DMS153 treated with DMSO at 0.1 percent for 48 hours (cell line): ENCODE data around the gene PSEN1.
"Not testable (repeated sequence)": the region's sequence is repeated elsewhere in the genome, so short reads cannot be mapped to it uniquely, and the experiment has no call there.

Source experiments
- DNase-seq: peaks from one replicate; lab custom pipeline; 2025; ENCODE audit not compliant: unreplicated experiment; lab: John Stamatoyannopoulos, UW

Gene PSEN1

DNA sequence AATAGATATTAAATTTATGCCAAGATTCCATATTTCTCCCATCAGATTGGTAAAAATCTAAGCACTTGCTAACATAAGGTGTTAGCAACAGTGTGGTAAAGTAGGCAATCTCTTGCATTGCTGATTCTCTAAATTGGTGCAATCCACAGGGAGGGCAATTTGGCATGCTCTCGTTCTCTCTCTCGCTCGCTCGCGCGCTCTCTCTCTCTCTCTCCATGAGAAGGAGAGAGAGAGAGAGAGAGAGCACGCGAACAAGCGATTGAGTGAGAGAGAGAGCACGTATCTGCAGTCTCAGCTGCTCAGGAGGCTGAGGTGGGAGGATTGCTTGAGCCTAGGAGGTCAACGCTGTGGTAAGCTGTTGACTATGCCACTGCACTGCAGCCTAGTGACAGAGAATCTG is 25.9 kb downstream of the PSEN1 start:
- DNase-seq, result no peak

DNA sequence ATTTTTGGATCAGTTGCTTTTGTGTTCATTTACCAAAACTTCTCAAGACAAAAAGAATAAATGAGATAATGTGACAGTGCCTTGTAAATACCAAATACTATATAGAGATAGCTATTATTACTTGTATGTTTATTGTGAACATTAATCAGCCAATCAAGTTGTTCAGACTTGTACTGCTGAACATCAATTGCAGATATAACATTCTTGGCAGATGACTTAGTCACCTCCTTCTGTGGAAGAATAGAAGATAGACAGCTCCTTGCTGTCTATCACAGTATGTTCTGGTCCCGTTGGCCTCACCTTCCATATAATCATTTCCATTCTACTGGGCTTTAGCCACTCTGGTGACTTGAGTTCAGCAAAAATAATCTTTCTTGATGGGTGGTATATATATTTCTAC is 30.1 kb downstream of the PSEN1 start:
- no peak for DNase-seq

DNA sequence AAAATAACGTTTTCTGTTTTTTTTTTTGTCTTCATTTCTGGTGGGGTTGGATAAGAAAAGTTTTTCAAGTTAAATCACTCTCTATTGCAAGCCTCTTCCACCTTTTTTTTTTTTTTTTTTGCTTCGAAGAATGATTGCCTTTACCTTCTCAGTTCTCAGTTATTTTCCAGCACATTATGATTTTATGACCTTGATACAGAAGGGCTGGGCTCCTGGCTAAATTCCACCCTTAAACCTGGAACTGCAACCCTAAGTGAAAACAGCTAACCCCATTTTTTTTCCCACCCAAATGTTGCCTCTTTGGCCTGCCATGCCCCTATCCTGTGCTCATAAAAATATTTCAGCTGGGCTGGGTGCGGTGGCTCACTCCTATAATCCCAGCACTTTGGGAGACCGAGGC is 31.4 kb downstream of the PSEN1 start:
- DNase-seq, result no peak

DNA sequence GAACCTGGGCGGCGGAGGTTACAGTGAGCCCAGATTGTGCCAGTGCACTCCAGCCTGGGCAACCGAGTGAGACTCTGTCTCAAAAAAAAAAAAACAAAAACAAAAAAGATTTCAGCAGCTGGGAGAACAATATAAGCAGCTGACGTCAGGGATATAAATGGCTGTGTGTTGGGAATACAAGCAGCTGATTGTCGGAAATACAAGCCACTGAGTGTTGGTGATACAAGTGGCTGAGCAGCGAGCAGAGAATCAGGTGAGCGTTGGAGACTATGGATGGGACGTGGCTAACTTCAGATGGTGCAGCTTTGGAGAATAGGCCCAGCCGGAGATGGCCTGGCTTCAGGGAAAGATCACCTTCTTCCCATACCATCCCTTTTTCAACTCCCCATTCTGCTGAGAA is 32.0 kb downstream of the PSEN1 start:
- DNase-seq, result no peak

DNA sequence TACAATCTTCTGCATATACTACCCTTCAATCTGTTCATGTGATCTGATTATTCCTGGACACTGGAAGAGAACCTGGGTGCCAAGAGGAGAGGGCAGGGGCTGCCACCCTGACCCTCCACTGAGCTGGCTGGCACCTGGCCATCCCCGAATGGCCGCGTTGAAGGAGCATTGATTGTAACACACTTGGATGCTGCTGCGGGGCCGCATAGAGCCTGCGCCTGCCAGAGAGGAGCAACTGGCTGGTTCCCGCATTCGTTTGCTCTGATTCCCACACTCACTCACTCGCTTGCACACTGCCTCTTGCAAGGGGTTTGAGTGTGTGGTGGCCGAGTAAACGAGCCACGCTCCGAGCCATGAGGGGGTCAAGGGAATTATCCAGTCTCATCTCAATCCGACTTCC is 32.4 kb downstream of the PSEN1 start:
- DNase-seq, result no peak

DNA sequence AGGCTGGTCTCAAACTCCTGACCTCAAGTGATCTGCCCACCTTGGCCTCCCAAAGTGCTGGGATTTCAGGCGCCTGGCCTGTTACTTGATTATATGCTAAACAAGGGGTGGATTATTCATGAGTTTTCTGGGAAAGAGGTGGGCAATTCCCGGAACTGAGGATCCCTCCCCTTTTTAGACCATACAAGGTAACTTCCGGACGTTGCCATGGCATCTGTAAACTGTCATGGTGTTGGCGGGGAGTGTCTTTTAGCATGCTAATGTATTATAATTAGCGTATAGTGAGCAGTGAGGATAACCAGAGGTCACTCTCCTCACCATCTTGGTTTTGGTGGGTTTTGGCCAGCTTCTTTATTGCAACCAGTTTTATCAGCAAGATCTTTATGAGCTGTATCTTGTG is 33.5 kb downstream of the PSEN1 start:
- DNase-seq, result not testable (repeated sequence)

DNA sequence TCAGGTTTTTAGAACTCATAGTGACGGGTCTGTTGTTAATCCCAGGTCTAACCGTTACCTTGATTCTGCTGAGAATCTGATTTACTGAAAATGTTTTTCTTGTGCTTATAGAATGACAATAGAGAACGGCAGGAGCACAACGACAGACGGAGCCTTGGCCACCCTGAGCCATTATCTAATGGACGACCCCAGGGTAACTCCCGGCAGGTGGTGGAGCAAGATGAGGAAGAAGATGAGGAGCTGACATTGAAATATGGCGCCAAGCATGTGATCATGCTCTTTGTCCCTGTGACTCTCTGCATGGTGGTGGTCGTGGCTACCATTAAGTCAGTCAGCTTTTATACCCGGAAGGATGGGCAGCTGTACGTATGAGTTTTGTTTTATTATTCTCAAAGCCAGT is 34.4 kb downstream of the PSEN1 start:
- no peak for DNase-seq

DNA sequence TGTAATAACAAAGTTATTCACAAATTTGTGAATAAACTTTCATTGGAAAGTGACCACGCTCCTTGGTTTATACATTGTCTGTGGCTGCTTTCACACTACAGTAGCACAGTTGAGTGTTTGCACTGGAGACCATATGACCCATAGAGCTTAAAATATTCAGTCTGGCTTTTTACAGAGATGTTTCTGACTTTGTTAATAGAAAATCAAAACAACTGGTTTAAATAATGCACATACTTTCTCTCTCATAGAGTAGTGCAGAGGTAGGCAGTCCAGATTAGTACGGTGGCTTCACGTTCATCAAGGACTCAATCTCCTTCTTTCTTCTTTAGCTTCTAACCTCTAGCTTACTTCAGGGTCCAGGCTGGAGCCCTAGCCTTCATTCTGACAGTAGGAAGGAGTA is 36.2 kb downstream of the PSEN1 start:
- no peak for DNase-seq

DNA sequence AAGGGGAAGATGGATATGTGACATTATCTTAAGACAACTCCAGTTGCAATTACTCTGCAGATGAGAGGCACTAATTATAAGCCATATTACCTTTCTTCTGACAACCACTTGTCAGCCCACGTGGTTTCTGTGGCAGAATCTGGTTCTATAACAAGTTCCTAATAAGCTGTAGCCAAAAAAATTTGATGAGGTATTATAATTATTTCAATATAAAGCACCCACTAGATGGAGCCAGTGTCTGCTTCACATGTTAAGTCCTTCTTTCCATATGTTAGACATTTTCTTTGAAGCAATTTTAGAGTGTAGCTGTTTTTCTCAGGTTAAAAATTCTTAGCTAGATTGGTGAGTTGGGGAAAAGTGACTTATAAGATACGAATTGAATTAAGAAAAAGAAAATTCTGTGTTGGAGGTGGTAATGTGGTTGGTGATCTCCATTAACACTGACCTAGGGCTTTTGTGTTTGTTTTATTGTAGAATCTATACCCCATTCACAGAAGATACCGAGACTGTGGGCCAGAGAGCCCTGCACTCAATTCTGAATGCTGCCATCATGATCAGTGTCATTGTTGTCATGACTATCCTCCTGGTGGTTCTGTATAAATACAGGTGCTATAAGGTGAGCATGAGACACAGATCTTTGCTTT is 36.9 kb downstream of the PSEN1 start:
- DNase-seq, result peak; percentile 4

DNA sequence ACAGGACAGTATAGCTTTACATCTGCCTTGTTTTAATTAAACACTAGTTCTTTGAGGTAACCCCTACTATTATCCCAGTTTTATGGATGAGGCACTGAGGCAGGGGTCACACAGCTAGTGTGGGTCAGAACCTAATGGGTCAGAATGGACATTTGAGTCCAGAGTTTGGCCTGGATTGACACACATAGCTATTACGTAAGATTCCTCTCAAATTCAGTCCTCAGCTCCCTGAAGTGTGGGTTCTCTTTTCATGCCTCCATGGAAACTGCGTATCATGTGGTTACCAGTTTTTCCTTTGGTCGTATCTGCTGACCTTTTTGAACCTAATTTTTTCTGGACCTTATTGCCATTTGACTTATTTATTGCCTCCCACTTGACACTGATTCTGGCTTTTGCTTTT is 40.4 kb downstream of the PSEN1 start:
- no peak for DNase-seq

DNA sequence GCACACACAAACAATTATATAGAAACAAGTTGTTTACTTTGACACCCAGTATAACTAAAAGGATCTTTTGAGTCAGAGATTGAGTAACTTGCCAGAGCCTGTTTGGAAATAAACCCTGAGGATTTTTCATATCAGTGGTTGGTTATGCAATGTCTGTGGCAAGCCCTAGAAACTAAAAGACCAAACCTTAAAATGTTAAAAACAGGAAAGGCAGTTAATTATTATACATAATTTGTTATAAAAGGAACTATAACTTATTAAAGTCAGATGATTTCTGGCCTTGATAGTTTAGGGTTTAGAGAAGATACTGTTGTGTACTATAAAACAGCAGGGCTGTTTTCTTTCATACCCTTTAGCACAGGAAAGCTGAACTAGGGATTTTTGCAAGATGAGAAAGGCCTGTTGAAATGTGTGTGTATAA is 44.1 kb downstream of the PSEN1 start:
- no peak for DNase-seq

DNA sequence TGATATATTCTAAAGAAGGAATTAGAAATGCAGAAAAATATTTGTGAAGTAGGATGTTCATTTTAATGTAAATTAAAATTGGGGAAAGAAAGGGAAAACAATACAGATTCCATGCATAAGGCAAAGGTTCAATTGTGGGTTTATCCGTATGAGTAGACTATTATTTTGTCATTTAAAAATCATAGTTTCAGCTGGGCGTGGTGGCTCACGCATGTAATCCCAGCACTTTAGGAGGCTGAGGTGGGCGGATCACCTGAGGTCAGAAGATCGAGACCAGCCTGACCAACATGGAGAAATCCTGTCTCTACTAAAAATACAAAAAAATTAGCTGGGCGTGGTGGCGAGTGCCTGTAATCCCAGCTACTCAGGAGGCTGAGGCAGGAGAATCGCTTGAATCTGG is 44.7 kb downstream of the PSEN1 start:
- DNase-seq, result not testable (repeated sequence)

DNA sequence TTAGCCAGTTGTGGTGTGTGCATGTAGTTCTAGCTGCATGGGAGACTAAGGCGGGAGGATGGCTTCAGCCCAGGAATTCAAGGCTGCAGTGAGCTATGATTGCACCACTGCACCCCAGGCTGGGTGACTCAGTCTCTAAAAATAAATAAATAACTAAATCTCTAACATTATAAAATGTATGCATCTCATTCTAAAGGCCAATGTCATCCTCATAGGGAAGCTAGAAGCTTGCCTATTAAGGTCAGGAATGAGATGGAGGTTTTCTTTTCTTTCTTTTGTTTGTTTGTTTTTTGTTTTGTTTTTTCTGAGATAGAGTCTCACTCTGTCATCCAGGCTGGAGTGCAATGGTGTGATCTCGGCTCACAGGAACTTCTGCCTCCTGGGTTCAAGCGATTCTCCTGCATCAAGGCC is 52.2 kb downstream of the PSEN1 start:
- no peak for DNase-seq

DNA sequence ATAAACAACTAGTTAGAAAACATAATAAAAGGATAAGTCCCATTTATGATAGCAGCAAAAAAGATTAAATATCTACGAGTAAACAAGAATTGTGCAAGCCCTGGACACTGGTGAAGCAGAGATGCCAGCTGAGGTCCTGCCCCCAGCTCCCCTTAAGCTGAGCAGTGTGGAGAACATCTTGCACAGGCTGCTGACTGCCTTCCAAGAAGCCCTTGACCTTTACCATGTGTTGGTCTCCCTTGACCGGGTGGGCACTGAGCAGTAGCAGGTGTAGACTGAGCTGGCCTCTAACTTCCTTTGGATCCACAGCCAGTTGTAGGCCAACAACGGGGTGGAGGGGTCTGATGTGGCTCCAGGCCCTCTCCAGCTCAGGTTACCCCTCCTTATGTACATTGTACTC is 53.3 kb downstream of the PSEN1 start:
- DNase-seq, result no peak

DNA sequence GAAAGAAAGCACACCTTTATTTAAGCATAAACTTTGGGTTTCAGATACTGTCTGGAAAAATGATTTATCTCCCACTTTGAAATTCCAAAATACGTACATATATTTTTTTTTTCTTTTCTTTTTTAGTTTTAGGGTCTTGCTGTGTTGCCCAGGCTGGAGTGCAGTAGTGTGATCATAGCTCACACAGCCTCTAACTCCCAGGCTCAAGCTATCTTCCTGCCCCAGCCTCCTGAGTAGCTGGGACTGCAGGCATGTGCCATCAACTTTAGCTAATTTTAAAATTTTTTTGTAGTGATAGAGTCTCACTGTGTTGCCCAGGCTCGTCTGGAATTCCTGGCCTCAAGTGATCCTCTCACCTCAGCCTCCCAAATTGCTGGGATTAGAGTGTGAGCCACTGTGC is 55.1 kb downstream of the PSEN1 start:
- no peak for DNase-seq

DNA sequence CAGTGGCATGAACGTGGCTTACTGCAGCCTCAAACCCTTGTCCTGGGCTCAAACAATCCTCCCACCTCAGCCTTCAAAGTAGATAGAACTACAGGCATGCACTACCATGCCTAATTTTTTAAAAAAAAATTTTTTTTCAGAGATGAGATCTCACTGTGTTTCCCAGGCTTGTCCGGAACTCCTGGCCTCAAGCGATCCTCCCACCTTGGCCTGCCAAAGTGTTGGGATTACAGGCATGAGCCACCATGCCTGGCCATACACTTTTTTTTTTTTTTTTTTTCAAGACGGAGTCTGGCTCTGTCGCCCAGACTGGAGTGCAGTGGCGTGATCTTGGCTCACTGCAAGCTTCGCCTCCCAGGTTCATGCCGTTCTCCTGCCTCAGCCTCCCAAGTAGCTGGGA is 58.0 kb downstream of the PSEN1 start:
- not testable (repeated sequence) for DNase-seq

DNA sequence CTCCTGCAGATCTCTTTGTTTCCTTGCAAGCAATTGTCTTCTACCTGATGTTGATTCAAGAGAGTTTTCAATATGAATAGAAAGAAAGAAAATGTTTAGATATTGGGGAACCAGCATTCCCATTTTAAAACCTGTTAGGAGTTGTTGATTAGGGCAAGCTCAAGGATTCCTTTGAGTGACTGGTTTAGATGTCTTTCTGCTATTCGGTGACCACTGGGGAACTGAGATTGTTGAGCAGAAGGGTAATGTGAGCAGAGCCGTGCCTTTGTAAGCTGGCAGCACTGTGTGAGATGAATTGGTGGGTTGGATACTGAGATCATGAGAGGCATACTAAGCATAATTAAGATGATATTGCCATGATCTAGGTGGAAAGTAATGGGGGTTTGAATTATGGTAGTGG is 61.9 kb downstream of the PSEN1 start:
- no peak for DNase-seq

DNA sequence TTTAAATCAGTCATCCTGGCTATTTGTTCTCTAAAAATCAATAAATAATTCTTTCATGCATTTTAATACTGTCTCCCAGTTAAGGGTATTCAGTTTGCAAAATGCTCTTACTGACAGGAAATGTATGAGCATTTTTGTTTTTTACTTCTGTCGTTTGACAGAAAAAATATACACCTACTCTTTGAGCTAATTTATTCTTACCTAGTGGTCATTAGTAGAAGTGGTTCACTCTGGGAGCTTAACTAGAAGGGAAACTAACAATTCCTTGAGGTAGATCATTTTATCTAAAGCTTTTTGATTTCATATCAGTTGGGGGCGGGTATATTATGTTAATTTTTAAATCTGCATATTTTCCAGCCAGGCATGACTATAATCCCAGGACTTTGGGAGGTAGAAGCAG is 67.2 kb downstream of the PSEN1 start:
- no peak for DNase-seq

DNA sequence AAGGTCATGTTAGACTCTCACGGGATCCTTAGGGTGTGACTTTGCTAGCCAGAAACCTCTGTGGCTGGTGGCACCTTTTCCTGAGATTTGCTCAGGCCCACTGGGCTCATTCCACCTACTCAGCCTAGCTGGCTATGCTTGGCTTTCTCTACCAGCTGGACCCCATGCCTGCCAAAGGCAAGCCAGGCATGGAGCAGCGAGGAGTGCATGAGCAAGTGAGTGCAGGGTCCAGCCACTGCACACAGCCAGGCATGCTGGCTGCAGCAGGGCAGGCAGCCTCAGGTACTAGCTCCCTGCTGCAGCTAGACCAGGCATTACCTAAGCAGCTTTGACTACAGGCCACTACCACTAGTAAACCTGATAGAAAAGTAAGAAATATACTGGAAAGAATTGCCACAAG is 71.3 kb downstream of the PSEN1 start:
- DNase-seq, result no peak

DNA sequence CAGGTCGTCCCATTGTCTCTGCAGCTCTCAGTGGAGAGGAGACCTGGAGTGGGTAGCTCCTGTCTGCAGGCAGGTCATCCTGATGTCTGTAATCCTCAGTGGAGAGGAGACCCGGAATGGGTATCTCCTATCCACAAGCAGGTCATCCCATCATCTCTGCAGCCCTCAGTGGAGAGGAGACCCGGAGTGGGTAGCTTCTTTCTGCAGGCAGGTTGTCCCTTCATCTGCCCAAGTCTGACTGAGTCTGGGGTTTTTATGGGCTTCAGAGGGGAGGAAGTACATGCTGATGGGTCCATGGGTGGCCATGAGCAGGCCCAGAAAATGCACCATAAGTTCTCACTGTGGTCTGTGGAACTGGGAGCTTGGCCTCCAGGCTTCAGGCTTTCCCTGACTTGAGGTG is 72.1 kb downstream of the PSEN1 start:
- no peak for DNase-seq

DNA sequence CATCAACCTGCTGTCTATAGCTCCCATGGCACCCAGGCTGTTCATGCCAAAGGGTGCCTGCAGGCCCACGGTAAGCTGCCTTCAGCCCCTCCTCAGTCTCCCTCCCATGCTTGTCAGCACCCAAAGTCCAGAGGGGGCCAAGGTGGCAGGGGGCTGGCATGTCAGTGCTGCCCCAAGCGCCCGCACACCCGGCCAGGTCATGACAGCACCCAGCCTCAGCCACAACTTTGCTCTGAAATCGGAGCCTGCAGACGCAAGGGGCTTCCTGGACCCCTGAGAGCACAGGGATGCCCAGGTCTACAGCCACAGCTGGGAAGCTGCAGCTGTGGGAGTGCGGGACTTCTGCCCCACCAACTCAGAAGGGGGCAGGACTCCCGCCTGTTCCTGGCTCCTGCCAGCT is 72.5 kb downstream of the PSEN1 start:
- no peak for DNase-seq

DNA sequence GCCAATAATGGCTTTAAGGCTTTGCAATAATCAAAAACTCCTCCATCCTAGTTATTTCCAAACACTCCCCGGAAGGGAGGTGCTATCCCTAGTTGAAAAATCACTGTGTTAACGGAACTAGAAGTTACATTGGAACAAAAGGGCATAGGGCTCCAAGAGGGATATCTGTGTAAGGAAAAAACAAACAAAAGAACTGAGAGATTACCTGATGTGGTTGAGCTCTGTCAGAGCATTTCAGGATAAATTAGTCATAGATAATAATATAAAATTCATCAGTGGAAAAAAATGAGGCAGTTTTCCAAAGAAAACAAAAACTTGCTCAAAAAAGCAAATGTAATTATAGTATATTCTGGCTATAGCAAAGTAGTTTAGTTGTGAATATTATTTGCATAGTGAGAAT is 73.6 kb downstream of the PSEN1 start:
- DNase-seq, result no peak

DNA sequence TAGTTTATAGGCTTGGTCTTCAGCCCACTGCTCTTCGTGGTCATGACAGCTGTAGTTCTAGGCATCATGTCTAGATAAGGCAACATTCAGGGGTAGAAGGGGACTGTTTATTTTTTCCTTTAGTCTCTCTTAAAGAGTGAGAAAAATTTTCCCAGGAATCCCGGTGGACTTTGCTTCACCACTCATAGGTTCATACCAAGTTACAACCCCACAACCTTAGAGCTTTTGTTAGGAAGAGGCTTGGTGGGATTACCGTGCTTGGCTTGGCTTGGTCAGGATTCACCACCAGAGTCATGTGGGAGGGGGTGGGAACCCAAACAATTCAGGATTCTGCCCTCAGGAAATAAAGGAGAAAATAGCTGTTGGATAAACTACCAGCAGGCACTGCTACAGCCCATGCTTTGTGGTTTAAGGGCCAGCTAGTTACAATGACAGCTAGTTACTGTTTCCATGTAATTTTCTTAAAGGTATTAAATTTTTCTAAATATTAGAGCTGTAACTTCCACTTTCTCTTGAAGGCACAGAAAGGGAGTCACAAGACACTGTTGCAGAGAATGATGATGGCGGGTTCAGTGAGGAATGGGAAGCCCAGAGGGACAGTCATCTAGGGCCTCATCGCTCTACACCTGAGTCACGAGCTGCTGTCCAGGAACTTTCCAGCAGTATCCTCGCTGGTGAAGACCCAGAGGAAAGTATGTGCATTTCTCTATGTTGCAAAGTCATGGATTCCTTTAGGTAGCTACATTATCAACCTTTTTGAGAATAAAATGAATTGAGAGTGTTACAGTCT is 75.1 kb downstream of the PSEN1 start:
- no peak for DNase-seq
